ENCODE data around the gene NR3C2.
A peak's percentile ranks its signal among the peaks of the same experiment; 100 is the strongest.

Gene NR3C2

DNA sequence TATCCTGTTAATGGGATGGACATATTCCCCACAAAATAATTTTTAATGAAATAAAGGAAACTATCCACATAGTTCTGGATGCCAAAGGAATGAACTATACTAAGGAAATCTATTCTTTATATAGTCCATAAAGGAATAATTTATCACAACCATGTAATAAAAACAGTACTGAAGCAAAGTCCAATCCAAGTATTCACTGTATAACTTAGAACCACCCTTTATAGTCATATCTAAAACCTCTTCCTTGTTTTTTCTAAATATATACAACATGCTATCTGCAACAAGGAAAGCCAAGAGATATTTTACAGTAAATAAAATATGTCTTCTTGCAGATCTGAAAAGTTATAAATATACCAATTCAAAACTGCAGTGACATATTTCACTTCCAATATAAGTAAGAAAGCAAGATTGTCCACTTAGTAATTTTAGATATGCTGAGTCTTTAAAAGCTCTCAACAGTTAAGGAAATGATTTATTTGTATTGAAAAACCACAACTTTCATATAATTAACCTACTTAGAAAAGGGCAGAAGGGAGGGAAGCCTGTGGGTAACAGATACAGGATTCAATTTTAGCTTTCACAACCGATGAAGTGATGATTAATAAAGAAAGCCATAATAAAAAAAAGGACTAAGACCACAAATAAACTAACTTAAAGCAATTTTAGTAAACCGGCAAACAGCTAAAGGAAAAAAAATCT lies 8.0 kb downstream of the NR3C2 start:
- DNase-seq: no peak

DNA sequence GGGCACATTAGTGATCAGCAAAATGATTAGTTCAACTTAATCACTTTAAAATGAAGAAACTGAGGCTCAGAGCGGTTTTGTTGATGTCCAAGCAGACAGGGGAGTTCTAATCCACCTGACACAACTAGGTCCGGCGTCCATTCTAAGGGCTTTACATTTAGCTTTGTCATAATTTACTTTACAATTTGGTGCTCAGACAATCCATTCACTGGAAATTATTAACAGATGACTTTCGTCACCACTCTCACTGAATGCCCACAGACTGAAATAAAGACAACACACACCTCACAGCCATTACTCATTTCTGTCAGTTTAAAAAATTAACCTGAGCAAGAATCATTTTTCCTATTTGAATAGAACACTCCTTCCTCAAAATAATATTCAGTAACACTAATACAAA lies 10.8 kb downstream of the NR3C2 start:
- DNase-seq: no peak

DNA sequence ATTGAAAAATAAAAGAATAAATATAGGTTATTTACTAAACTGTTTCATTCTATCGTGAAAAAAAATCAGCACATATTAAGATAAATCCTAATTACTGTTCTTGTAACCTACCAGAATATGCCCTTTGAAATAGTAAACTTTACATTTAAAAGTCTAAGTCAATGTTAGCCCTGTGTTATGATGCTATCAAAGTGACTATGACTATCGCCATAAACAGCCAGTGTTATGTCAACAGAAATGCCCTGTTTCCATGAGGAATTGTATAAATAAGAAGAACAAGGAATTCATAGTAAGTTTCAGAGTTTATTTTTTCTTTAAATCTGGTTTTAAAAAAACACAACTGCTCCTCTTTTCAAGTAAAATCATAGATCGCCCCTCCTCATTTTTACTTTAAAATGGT lies 11.4 kb downstream of the NR3C2 start:
- DNase-seq: no peak

DNA sequence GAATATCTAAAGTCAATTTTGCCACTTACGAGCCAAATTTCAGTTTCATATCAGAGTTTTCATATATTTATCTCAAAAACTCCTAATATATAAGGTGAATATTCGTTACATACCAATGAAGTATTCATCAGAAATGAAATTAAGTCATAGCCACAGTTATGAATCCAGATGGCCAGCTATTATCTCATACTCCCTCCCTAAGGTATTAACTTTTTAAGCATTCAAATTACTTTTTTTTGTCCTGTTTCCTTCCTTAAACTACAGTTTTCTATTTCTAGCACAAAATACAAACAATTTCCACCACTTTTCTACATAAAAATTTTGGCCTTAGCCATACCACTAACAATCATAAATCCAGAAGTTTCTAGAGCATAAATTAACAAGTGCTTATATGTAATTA lies 13.0 kb downstream of the NR3C2 start:
- DNase-seq: no peak

DNA sequence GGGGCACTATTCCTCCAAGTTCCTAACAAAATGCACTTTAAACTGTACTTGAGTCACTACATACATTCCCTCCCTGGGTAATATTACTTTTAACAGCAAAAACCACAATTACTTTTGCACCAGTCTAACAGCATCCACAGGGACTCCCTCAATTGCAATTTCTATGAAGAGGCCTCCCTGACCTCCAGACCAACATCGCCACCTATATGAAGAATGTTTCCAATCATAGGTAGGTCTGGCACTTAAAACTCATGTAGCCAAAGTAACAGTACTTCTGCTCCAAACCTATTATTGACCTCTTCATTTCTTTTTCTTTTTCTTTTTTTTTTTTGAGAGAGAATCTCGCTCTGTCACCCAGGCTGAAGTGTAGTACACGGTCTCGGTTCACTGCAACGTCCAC lies 15.6 kb downstream of the NR3C2 start:
- DNase-seq: no peak

DNA sequence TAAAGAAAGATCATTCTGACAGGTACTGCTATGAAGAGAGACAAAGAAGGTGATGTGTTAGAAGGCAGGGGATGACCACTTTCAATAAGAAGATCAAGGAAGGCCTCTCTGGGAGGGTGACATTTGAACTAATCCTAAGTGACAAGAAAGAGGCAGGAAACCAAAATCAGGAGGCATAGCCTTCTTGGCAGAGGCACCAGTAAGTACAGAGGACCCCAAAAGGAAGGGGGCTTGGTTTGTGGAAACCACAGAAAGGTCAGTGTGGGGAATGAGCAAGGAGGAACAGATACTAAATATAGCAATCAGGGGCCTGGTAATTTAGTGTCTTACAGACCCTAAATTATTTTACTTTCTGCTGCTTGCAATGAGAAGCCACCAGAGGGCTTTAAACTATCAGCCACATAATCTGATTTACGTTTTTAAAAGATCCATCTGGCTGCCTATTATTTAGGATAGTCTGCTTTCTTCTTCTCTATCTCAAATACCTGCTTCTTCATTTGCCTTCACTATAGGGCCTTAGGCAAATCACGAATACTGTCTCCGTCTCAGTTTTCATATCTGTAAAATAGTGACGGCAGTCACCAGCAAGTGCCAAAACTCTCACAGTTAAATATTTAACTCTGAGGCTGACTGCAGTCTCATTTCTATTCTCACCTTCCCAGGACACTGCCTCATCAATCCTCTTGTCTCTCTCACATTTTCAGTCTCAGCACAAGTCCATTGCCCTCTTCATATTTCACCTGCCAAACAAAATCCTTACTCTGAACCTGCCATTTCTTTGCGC lies 16.7 kb downstream of the NR3C2 start:
- DNase-seq: no peak

DNA sequence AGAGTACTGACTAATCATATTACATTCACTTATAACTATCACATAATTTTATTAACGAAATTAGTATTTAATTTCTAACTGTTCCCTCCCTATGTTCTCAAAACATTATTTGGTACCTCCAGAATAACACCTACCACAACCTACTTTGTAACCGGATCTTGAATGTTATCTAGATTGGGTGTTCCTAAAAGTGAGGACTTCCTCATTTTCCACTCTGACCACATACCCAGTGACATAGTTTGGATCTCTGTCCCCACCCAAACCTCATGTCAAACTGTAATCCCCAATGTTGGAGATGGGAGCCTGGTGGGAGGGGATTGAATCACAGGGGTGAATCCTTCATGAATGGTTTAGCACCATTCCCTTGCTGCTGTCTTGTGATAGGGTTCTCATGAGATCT lies 21.8 kb downstream of the NR3C2 start:
- no peak for DNase-seq

DNA sequence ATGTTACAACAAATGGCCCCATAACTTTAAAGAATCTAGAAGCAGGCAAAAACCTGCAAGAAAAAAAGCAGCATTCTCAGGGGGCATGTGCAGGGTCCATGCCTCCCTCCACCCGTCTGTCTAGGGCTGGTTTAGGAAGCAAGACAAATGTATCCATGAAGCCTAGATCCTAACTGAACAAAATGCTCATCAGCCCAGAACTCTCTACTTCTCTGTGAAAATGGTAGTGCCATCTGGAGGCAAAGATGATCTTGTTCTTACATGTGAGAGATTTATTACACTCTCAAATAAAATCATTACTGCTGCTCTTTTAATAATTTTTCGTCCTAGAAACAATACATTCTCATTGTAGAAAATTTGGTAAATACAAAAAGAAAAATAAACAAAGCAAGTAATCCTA lies 26.7 kb downstream of the NR3C2 start:
- no peak for DNase-seq

DNA sequence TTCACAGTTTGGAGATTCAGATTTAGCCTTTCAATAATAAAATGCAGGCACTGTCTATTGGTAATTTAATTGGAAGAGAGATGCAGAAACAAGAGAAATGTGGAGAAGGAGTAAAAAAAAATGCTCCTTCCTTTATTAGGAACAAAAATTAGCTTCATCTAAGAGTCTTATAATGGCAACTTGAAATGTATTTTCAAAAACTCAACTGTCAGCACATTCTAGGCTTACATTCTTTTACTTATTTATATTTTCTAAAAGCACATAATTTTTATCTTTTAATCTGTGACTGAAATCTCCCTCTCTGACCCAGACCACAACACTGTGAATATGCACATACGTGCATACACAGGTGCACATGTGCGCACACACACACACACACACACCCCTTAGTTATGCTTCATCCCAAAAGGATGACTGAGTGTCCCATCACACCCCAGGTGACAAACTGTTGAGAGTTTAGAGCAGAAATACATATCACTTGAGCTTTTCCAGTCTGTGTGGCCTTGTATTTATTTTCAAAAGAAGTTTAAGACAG lies 29.7 kb downstream of the NR3C2 start:
- DNase-seq: no peak

DNA sequence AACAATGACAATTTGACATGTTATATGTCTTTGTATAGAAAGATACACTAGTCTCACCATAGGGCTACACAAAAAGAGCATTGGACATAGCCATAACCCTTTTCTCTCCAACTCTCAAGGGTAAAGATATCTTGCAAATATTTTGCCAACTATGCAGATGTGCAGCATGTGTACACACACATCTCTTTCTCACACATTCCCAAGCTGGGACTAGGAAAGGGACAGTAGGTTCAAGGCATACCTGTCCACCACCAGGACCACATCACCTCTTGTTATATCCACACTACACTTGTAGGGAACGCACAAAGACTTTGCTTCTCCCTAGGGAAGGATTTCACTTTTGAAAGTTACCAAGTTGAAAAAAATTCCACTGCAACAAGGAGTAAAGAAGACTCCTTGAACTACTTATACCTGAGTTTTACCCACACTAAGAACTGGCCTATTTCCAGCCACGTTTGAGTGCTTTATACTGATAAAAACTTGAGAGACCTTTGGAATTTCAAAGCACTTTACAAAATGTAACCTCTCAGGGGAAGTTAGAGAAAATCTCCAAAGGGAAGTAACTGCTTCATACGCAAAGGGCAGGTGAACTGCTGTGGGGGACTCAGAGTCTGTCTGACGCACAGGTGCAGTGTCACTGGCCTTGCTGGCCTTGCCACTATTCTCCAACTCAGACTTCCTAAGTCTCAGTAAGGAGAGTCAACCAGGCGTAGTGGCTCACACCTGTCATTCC lies 36.9 kb downstream of the NR3C2 start:
- DNase-seq: no peak

DNA sequence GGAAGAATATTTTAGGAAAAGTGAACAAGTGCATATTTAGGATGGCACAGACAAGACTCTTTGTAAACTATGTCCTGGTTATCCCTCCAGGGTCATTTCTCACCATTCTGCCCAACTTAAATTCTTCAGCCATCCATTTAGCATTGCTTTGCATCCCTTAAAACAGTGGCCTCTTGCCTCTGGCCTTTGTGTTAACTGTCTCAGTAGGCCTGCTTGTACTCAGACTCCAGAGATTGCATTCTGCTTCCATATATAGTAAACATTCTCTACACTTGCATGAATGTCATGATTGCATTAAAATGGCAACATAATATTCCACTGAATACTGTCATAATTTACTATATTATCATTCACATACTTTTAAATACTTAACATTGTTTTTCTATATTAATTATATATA lies 43.2 kb downstream of the NR3C2 start:
- no peak for DNase-seq

DNA sequence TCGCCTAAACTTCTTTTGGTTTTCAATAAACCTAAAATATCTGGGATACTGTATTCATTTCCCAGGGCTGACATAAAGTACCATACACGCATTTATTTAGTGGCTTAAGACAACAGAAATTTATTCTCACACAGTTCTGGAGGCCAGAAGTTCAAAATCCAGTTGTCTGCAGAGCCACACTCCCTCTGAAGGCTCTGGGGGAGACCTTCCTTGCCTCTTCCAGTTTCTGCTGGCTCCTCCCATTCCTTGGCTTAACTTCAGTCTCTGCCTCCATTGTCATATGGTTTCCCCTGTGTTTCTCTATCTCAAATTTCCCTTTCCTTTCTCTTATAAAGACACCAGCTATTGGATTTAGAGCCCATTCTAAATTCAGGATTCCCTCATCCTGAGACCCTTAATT lies 44.4 kb downstream of the NR3C2 start:
- DNase-seq: no peak

DNA sequence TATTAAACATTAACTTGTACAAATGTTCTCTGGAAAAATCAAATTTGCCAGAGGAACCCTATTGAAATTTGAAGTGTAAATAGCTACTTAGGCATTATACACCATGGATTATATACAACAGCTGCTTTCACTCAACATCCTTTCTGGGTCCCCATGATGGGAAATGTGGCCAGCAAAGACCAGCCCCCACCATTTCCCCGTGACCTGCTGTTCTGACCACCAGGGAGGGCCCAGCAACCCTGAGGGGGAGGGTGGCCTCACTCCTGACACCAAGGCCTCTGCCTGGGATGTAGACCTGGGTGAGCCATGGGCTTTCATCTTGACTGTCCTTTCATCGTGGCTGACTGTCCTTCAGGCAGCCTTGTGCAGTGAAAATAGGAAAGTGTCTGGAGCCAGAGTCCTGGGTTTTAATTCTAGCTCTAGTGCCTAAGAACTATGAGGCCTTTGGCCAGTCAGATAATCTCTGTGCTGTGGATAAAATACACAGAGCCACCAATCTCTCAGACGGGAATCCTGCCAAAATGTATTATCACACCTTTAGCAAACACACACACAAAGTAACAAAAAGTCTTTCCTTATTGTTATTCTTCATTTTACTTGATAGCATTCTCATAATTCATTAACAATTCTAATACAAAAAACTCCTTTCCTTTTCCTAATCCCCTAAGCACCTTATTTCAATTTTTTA lies 45.1 kb downstream of the NR3C2 start:
- no peak for DNase-seq

DNA sequence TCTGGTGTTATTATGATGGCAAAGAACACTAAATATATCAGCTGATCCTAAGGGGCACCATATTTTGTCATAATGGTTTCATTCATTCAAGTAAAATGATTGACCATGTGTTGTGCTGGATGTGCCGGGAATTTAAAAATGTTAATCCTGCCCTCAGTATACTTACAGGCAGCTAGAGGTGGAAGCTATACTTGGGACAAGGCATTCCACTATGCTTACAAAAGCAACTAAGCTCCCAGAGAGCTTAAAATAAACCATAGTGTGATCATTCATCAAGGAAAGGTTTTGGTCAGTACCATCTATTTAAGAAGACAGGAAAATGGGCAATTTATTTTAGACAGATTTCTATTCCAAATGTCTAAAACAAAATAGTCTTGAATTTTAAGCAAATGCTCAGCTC lies 46.4 kb downstream of the NR3C2 start:
- no peak for DNase-seq

DNA sequence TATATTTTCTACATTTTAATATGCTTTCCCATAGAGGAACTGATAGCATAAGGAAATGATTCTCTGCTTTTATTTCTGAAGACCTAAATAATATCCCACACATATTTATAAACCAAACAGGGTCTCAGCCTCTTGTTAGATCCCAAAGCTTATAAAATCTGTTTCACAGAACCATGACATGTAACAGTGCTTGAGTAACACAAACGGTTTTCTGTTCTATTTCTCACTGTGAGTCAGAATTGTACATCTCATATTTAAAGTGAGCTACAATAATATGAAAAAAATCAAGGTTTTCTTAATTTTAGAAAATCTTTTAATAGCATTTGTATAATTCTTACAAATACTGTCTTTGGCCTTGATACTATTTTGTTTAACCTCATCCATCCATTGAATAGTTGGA lies 51.2 kb downstream of the NR3C2 start:
- no peak for DNase-seq

DNA sequence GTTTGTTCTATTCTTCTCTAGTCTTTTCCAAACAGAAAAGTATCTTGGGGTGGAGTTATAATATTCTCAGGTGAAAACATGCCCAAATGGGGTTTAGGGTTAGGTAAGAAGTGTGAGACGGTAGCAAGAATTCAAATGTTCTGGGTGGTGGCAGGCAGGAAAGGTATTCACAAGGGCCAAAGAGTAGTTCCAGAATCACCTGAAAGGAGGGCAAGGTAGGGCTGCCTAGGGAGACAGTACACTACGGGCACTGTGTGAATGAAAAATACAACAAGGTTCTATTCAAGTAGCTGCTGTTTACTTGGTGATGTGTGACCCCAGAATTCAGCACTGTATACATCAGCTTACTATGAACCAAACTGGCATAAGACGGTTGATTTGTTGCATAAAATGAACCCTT lies 51.9 kb downstream of the NR3C2 start:
- no peak for DNase-seq

DNA sequence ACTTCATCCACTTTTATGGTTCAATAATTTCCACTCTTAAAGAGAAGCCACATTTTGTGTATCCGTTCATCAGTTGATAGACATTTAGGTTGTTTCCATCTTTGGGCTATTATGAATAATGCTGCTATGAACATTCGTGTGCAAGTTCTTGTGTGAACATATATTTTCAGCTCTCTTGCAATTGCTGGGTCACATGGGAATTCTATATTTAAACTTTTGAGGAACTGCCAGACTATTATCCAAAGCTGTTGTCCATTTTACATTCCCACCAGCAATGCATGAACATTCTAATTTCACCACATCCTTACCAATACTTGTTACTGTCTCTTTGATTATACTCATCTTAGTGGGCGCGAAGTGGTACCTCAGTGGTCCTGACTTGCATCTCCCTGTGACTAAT lies 61.9 kb downstream of the NR3C2 start:
- DNase-seq: no peak

DNA sequence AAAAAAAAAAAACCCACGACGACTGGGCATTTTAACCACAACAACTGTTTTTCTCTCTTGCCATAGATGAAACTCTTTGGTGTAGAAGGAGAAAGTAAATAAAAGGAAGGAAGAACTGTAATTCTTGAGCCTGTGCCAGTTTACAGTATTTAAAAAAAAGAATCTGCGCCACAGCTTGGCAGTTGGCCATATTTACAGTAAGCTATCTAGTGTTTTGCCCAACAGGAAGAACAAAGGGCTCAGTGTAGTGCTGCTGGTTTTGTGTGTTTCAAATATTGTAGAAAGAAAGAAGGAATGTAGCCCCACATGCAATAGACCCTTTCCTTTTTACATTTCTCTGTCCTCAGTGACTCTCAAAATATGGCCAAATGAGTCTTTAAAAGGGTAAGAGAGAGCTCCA lies 66.1 kb downstream of the NR3C2 start:
- peak; percentile 5 for DNase-seq

DNA sequence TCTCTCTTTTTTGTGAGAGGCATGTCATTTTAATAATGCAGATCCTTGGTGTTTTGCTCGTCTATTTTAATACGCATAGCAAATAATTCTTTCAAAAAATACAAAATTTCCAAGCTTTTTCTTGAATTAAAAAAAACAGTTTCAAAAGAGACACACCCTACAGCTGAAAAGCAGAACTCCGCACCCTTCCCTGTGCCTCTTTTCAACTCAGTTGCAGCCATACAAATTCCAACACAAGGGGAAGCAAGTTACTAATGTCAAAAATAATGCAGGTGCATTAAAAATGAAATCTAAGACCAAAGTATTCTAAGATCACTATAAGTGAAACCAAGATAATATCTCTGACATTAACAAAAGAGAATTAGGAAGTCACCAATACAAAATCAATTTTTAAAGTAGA lies 66.6 kb downstream of the NR3C2 start:
- no peak for DNase-seq

DNA sequence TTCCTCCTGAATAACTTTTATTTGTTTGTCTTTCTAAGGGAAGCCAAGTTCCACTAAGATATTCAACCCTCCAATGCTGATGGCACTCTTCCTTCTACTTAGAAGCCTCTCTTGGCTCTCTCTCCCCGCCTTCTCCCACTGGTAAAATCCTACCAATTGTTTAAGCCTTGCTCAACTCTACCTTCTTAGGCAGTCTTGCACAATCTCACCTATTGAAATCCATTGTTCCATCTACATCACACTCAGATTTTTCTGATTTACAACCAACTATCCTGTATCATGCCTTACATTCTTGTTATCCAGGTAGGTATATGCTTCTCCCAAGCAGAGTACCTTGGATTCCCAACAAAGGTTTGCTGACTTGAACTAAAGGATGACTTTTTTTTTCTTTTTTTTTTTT lies 69.1 kb downstream of the NR3C2 start:
- DNase-seq: no peak

DNA sequence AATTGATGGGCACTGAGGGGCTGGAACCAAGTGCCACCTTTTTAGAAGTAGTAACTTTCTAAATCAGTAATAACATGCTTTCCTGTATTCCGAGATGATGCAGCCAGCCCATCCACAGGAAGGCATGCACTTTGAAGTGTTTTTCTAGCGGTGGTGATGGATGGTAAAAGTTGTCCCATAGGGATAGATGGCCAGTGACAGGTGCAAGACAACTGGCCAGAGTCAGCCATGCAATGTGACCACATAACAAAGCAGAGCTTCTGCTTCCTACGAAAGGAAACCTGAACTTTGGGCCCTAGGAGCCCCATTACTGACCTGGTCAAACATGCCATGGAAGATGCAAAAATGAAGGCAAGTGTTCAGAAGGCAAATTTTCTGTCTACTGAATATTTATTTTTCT lies 72.3 kb downstream of the NR3C2 start:
- DNase-seq: no peak

DNA sequence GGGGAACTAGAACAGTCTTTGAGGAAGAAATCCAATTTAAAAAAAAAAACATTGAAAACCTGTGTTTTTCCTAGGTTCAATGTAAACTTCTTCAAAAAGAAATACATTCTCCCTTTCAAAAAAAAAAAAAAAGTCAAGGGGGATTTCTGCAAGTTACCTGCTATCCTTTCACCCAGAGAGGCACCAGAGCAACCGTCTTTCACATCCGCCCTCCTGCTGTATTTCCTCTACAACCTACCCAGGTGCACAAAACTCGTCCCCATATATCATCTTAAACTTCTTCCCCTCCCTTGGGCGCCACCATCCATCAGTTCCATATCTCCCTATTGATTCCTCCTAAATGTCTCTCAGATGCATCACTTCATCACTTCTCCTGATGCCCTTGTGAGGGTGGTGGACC lies 74.5 kb downstream of the NR3C2 start:
- DNase-seq: no peak

DNA sequence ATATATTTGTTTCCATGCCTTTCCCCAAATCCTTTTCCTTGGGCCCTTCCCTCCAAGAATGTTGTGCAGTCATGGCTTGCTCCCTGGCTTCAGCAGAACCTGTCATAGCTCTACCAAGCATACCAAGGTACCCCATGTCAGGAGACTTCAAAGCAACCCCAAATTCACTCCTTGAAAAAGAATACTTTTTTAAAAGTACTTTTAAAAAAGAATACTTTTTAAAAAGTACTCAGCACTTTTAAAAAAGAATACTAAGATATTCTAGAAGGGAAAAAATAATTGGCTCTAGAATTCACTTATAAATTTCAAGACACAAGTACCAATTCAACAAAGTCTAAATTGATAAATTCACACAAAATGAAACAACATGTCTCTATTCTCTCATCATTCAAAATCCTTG lies 76.0 kb downstream of the NR3C2 start:
- DNase-seq: no peak

Measured in activated effector memory CD4-positive, alpha-beta T cell treated with Interleukin-2 at 50 U/mL for 16 hours (primary cell).